GM18909 (cell line): Measurements from ENCODE around the gene RALGPS1.

Source experiments
- ATAC-seq: cut with Tn5 transposase; IDR thresholded peaks from one replicate; pipeline ENCODE4 v1.9.1; 2021; ENCODE audit warnings: mild to moderate bottlenecking; ENCODE audit not compliant: unreplicated experiment, poor library complexity

RALGPS1 gene

DNA sequence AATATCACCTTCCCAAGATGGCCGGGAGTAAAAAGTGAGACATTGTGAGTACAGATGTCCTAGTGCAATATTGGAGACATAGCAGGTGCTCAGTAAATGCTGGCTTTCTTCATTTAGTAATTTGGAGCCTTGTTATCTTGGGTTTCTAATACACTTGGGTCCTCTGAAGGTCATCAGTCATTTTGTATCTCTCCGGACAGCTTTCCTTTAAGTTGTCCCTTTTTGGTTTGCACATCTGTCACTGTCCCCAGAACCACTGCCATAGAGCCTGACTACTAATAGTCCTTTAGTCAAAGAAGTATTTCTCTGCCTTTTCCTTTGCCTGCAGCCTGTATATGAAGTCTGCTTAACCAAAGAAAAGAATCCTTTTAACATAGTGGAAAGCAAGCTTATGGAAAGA lies 215.7 kb downstream of the RALGPS1 start:
- no peak for ATAC-seq

DNA sequence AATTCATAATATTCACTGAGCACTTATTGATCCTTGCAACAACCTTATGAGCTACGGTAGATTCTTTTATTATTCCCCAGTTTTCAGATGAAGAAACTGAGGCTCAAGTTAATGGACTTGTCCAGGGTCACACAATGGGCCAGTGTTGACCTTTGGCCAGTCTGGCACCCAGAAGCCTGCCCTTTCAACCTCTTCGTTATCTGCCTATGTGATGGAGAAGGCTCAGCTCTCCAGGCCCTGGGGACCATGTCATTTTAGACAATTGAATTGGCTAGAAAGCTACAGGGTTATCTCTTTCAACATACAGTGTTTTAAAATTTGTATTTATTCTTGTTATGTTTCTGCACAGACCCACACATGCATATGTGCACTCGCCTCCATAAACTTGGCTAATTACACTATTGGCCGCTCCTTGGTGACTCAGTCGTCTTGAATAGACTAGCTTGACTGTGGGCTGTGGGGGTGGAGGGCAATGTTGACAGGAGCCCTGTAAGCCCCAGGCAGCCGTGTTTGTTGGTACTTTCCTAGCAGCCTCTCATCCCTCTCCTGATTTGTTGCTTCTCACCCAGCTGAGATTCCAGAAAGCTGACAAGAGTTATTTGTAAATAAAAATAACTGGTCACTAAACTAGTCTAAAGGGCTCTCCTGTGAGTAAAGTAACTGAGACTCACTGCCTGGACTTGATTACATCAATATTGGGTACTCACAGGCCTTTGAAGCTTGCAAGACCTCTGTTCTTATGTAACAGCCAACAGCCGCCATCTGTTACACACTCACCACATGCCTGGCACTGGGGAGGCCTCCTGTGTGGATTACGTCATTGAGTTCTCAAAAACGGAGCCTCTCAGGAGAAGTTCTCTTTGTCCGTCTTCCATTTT lies 216.3 kb downstream of the RALGPS1 start:
- ATAC-seq = no peak

DNA sequence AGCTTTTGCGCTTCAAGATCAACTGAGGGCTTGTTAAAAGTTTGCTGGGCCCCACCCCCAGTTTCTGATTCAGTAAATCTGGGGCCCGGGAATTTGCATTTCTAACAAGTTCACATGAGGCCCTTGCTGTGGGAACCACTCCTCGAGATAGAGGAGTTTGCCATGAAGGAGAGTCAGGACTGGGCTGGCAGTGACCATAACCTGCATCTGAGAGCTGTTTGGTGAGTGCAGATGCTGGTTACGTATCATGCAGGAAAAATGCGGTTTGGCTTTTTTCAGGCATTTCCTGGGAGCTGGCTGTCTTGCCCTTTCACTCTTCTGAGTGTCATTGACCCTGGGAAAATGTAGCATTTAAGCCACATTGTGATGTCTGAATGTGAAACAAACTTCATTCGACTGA lies 217.3 kb downstream of the RALGPS1 start:
- no peak for ATAC-seq

DNA sequence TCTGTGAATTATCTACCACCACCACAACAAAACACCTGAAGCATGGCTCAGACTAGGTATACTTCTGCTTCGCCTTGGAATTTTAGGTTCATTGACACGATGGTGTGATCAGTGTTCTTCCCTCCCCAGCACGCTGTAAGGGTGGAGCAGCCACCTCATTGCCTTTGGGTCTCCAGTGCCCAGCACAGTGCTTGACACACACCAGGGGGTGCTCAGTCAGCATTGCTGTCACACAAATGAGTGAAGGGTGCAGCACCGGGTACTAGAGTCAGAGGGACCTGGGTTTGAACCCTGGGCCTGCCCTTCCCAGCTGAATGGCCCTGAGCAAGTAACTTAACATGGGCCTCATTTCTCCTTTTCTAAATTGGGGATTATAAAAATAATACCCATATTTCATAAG lies 217.8 kb downstream of the RALGPS1 start:
- no peak for ATAC-seq

DNA sequence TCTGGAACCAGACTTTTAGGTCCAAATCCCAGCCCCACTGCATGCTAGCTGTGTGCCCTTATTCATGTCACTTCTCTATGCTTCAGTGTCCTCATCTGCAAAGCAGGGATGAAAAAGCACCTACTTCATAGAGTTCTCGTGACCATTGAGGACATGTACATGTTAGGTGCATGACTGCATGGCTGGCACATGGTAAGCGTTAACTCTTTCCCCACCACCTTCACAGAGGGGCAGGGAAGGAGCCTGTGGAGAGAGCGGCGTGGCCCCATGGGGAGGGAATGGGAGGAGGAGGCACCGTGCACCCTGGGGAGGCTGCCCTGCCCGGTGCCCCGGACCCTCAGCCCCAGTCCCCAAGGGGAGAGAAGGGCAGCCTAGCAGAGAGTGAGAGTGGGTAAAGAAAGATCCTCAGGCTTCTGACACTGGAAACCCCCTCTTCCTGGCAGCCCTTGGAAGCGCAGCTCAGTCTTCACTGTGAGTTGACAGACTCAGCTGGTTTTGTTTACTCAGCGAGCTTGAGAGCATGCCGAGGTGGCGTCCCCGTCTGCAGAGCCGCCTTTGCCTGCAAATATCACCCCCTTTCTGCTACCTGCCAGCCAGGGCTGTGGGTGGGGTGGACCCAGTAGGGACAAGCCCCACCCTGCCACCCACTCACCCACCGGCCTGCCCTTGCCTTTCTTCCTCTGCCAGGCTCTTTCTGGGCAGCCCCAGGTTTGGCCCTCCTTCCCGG lies 218.5 kb downstream of the RALGPS1 start:
- ATAC-seq = no peak

DNA sequence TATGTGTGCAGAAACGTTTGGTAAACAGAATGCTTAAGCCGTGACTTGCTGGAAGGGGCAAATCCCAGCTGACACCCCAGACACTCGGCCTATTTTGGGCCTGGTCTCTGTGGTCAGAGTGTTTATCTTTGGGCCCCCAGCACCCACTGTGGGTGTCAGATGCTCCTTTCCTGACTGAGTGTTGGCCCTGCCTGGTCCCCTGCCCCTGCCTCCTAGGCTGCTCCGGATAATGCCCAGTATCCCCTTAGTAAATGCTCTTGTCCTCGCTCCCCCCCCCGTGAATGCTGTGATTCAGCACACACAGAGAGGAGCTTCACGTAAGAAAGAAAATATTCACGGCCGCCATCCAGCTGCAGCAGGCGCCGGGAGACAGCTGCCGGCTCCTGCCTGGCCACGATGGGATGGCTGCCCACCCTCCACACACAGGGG lies 219.2 kb downstream of the RALGPS1 start:
- no peak for ATAC-seq

DNA sequence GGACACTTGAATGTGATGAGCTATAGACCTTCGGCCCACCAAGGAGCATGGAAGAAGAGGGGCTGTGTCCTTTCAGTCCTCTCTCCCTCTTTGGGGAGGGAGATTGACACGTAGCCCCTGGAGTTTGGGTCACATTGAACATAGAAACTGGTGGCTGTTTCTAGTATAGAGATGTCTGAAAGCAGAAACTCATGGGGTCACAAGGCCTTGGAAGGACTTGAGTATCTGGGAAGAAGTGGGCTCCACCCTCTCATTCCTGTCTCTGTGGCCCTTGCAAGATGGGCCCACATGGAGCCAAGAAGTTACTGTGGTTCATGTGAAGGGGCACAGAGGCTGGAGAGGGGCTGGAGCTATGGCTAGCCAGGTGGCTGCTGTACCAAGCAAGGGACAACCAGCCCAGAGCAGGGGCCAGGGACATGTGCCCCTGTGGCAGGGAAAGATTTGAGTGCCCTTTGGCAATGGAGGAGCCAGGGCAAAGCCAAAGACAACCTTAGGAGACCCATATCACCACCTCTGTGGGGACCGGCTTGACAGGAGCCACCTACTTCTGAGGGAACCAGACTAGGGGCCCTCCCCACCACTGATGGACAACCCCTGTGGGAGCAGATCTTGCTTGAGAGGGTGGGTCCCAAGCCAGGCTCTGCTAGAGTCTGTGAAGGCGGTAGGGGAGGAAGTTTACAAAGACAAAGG lies 220.6 kb downstream of the RALGPS1 start:
- no peak for ATAC-seq

DNA sequence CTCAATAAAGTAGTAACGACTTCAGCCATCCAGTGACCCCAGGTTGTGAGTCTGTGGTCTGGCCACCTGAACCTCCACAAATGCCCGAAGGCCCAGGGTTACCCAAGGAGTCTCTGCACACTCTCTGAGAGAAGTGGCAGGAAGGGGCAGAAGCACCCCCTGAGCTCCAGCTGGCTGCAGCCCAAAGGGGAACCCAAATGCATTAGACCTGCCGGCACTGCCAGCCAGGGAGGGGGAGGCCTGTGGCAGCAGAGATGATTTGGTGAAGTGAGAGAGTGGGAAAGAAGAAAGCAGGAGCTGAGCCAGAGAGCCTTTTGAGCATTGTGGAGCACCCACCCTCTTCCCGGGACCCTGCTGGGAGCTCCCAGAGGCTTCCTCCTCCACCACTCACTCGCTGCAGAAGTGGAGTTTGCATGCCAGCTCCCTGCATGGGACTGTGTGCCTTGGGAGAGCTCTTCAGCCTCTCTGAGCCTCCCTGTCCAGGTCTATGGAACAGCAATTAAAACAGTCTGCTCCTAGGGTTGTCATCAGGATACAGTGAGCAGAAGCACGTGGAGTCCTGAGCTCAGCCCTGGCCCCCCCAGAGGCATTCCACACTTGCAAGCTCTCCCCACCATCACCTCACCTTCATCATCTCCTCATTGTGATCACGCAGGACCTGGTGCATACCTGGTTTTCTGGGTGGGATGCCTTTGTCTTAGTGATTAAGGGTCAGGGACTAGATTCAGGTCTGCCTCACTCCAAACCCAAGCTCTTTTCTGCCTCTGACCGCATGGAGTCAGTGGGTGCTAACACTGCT lies 221.7 kb downstream of the RALGPS1 start:
- ATAC-seq = no peak

DNA sequence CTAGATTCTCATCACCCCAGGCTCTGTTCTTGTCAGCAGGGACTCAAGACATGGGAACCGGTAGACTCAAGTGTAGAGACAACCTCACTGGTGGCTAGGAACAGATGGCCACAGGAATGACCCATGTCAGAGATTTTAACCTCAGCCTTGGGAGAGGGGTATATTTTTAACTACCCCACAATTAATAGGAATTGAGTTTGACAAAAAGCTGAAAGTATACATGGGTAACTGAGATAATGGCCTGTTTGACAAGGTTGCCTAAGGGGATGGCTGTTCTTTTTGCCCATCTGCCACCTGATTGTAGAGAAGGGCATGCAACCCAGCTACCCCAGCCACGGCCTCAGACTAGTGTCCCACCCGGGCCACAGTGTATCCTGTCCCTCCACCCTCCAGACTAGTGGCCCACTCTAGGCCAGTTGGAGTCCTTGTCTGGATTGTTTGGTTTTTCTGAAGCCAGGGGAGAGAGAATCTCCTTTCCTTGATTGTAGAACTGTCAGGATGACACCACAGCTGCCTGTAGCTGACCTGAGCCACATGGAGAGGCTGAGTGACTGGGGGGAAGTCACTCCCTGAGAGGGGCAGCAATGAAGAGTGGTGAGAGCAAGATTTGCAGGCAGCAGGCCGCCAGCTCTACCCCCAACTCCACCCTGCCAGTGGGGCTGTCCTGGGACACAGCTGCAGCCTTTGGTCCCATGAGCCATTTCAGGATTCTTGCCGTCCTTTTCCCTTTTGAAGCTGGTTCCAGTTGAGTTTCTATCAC lies 222.5 kb downstream of the RALGPS1 start:
- ATAC-seq = no peak

DNA sequence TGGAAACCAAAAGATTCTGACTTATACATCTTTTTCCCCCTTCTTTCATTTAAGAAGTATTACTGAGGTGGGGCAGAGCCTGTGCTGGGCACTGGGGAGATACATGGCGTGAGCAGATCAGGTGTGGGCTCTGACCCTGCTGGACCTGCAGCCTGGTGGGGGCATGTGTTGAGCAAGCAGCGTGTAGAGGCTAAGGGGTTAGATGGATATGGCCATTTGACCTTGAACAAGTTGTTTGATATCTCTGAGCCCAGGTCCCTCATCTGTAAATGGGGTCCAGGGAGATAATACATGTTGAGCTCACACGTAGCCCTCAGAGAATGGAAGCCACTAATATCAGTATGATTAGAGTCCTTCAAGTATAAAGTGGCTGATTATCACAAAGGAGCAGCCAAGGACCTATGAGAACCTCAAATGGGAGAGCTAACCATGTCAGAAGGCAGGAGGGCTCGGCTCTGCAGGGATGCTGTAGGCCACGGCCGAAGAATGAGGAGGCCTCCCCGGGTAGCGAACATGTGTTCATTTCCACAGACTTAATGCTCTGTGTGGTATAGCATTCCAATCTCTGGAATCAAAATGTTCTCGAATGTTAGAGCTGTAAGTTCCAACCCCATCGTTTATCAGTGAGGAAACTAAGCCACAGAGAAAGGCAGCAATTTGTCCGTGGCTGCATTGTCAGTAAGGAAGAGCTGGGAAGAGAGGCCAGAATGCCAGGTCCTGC lies 223.2 kb downstream of the RALGPS1 start:
- no peak for ATAC-seq

DNA sequence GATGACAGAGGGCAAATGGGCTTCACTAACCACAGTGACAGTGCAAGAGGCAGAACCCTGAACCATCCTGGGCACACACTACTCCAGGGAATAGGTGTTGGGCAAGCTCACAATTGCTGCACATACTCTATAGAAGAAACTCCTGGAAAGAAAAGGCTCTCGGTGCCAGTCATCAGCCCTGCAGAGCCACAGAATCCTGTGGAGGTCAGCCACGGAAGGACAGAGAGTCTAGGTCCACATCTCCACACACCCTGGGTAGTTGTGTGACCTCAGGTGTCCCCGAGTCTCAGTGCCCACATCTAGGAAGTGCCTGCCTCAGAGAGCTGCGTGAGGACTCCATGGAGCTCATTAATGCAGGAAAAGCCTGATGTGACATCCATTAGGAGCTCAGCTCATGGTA lies 223.9 kb downstream of the RALGPS1 start:
- no peak for ATAC-seq

DNA sequence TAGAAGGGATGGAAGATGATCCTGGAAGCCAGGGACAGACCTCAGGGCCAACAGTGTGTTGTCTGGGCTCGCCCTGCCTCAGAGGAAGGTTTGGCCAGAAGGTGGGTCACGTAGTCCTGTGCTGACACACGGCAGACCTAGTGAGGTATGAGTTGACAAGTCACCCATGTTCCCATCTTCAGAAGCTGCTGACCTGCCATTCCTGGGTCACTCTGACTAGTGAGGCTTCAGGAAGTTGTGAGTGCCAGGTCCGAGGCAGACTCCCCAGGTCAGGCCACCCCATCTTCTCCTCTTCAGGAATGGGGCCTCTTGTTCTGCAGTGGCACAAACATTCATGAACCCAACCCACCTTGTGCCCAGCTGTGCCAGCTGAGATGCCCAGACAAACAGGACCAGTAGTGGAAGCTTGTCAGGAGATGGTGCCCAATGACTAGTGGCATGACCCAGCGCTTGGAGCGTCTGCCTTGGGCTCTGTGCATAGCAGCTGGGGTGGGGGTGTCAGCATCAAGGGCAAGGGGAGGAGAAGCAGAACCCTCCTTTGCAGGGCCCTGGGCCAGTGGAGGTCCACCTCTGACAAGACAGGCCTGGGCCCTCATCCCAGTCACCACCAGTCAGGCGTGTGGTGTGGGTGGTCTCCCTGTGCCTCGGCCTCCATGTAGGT lies 224.6 kb downstream of the RALGPS1 start:
- no peak for ATAC-seq

DNA sequence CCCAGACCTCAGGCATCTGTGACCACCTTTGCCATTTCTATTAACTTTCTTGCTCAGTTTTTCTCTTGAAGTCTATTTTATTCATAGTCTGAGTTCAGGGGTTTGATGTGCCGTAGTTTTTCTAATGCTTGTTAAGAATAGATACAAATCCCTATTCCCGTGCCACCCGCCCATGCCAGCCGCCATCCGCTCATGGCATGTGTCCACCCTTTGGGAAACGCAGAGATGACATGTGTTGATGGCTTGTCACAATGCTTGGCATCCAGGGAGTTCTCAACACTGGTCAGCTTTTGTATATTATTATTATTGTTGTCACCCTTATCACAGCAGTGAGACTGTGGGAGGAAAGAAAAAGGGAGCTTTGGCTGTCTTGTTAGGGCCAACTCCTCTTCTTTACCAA lies 225.2 kb downstream of the RALGPS1 start:
- ATAC-seq = no peak

DNA sequence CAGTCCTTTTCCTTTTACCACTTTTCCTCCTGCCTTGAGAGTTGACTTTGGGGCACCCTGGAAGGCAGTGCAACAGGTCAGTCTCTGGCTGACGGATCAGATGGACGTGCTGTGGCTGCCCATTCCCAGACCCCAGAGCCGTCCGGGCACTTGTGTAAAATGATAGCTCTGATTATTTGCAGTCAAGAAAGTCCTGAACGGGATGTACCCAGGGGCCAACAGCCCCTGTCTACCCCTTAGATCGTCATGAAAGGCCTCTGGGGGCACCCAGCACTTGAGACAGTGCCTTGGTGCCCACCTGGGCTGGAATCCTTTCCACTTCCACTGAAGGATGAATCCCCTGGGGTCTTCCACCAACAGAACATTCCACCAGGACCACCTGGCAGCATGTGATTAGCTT lies 225.6 kb downstream of the RALGPS1 start:
- no peak for ATAC-seq

DNA sequence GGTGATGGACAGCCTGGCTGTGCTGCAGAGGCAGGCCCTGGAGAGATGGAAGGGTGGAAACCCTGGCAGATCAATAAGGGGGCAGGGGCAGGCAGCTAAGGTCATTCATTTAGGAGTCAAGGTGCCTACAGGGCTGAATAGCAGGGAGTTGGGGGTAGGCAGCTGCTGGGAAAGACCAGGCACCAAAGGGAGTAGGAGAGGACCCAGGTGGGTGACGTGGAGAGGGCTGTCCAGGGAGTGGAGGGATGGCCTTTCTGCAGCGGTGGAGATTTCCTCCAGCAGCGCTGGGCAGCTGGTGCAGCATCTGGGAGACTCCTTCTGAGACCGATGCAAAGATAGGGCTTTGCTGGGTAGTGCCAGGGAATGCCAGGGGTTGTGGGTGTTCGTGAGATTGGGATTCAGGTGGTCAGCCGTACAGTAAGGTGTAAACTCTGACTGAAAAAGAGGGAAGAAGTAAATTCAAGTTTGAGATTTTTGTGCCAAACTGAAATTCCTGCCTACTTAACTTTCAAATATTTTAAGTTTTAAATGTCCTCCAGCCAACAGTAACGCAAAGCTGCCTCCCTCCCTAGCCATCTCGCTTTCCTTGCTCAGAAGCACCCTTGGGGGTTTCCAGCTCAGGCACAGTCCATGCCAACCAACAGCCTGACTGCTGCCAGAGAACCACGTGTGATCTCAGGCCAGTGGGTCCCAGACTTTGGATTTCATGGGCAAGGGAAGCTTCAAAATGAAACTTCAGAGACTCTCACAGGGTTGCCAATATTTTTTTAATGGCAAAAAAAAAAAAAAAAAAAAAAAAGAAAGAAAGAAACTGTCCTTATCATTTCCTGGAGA lies 226.5 kb downstream of the RALGPS1 start:
- ATAC-seq = no peak

DNA sequence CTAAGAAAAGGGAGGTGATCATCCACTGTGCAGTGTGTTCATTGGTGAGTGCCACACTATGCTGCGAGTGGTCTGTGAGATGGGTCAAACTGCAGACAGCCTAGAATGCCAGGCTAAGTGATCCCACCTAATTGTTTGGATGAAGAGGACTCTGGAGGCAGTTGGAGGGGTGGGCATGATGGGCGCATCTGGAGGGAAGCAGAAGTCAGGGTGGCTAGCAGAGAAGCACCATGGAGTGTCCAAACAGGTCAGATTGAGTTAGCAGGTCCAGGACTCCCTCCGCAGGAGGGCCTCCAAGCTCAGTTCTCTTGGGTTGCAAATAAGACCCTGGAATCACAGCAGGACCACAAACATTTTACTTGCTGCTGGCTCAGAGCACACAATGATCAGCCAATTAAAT lies 227.7 kb downstream of the RALGPS1 start:
- ATAC-seq = no peak

DNA sequence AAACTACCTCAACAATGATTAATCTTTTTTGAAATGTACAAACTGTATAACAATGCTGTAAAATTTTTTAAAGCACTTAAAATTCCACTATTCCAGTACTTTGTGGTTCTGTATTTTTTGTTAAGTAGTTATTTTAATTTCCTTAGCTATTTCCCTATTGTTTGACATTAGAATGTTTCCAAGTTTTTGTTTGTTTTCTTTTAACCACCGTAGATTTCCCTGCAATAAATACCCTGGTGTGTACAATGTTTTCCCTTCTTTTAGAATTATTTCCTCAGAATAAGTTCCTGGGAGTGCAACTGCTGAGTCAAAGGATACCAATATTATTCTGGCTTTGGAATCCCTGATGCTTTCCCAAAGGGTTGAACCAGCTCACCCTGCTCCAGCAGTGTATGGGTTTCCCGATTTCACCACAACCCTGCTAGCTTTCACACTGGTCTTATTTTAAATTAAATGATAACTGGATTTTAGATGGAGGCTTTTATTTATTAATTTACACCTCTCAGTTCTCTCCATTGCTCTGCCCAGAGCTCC lies 228.4 kb downstream of the RALGPS1 start:
- no peak for ATAC-seq
